DND-41 (cell line): ENCODE results near the gene BMAL2.

Experiments used
- ATAC-seq: fragments of 200-7000 bp; cut with Tn5 transposase; 3 replicates; pipeline ENCODE4 v1.9.1; 2021; ENCODE audit warnings: low read depth; ENCODE audit not compliant: insufficient read depth
- DNase-seq: peaks from one replicate; pipeline ENCODE4 v3.0.0-alpha.2; 2020
- H2AFZ ChIP-seq: 2 replicates; pipeline ENCODE4 v1.6.0; 2012; ENCODE audit warnings: low read depth, low read length
- H3K27ac ChIP-seq: 2 replicates; pipeline ENCODE4 v1.5.1; 2012; ENCODE audit warnings: low read length, inconsistent platforms
- H3K27me3 ChIP-seq: fragments of 200-600 bp; sonication (generic); 2 replicates; pipeline ENCODE4 v1.6.0; 2012; ENCODE audit warnings: low read length, mild to moderate bottlenecking, inconsistent platforms; ENCODE audit not compliant: insufficient read depth, poor library complexity
- H3K36me3 ChIP-seq: 2 replicates; pipeline ENCODE4 v1.5.1; 2012; ENCODE audit warnings: low read length, inconsistent platforms; ENCODE audit not compliant: insufficient read depth
- H3K4me1 ChIP-seq: 2 replicates; pipeline ENCODE4 v1.5.1; 2012; ENCODE audit warnings: mild to moderate bottlenecking, low read length; ENCODE audit not compliant: insufficient read depth
- H3K4me2 ChIP-seq: 2 replicates; pipeline ENCODE4 v1.6.0; 2012; ENCODE audit warnings: mild to moderate bottlenecking, moderate library complexity, low read length, inconsistent platforms; ENCODE audit not compliant: insufficient read depth
- H3K4me3 ChIP-seq, 2 experiments: fragments of 200-600 bp in 1 of 2; shearing (Covaris generic) in 1 of 2; 2 replicates each; pipeline ENCODE4 v1.5.1; 2012 to 2016; ENCODE audit warnings: inconsistent platforms in 2 of 2, low read length in 2 of 2, mild to moderate bottlenecking in 2 of 2, low read depth in 1 of 2, moderate library complexity in 1 of 2
- H3K79me2 ChIP-seq: 2 replicates; pipeline ENCODE4 v1.6.0; 2012; ENCODE audit warnings: low read length, inconsistent platforms; ENCODE audit not compliant: insufficient read depth
- H3K9ac ChIP-seq: 2 replicates; pipeline ENCODE4 v1.6.0; 2012; ENCODE audit warnings: low read depth, mild to moderate bottlenecking, inconsistent platforms, low read length, moderate library complexity
- H3K9me3 ChIP-seq: 2 replicates; pipeline ENCODE4 v1.5.1; 2012; ENCODE audit warnings: low read length, moderate library complexity, mild to moderate bottlenecking, inconsistent platforms; ENCODE audit not compliant: insufficient read depth, severe bottlenecking
- H4K20me1 ChIP-seq: 2 replicates; pipeline ENCODE4 v1.6.0; 2012; ENCODE audit warnings: low read length; ENCODE audit not compliant: insufficient read depth
- EZH2 ChIP-seq: IDR thresholded peaks from 3 replicates; pipeline ENCODE4 v1.6.1; 2012; ENCODE audit warnings: borderline replicate concordance, low read depth, mild to moderate bottlenecking, moderate library complexity, low read length, inconsistent platforms; ENCODE audit not compliant: severe bottlenecking
- TF ChIP-seq, protein P1 (sequence below): IDR thresholded peaks from 2 replicates; pipeline ENCODE4 v1.5.1; 2012; ENCODE audit warnings: borderline replicate concordance, low read length, moderate library complexity, mild to moderate bottlenecking; ENCODE audit not compliant: poor library complexity, severe bottlenecking; ENCODE audit errors: extremely low read depth

Gene BMAL2

DNA sequence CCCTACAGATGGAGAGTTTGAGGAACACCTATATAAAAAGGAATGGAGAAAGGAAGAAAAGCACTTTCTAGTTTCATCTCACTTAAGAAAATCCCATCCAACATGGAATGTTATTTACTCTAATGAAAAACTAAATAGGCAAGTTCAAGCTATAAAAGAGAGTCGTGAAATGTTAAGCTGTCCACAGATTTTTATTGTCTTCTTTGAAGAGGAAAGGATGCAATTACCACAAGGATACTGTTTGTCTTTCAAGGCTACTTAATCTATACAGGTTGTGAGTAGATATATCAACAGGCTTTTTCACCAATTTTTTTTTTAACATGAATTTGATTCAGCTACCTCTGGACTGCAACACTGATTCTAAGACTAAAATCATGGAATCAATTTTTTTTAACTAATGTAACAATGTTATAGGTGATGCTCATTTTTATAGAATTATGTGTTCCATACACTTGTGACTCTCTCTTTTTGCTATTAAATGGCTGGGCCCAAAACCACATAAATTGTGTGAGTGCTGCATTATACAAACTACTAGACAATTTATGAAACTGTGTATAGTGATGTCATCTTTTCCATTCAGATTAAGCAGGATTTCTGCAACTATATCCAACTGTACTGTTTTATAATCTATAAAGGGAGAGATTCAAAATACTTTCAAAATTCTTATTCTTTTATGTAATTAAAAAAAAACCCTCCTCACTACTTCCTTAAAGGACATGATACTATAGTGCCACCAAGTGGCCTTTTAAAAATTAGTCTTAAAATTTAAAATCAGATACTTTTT lies 26.8 kb upstream of the BMAL2 start:
- H3K4me1 ChIP-seq, result no peaks in the 10 kb centered on the region
- ATAC-seq (no peak), DNase-seq (no peak)
- peaks cover 14% of the 10 kb centered on the region; the same call in 1 of the 2 replicates for H3K36me3 ChIP-seq
- H3K4me2 ChIP-seq, result no peak overlapping the region
- H3K79me2 ChIP-seq, result no peaks in the 10 kb centered on the region
- no peak for TF ChIP-seq EZH2
- TF ChIP-seq, protein P1, sequence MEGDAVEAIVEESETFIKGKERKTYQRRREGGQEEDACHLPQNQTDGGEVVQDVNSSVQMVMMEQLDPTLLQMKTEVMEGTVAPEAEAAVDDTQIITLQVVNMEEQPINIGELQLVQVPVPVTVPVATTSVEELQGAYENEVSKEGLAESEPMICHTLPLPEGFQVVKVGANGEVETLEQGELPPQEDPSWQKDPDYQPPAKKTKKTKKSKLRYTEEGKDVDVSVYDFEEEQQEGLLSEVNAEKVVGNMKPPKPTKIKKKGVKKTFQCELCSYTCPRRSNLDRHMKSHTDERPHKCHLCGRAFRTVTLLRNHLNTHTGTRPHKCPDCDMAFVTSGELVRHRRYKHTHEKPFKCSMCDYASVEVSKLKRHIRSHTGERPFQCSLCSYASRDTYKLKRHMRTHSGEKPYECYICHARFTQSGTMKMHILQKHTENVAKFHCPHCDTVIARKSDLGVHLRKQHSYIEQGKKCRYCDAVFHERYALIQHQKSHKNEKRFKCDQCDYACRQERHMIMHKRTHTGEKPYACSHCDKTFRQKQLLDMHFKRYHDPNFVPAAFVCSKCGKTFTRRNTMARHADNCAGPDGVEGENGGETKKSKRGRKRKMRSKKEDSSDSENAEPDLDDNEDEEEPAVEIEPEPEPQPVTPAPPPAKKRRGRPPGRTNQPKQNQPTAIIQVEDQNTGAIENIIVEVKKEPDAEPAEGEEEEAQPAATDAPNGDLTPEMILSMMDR, result peak; percentile 49
- H2AFZ ChIP-seq, result no peak overlapping the region
- H3K27ac ChIP-seq, result no peak overlapping the region
- no peak overlapping the region for H3K4me3 ChIP-seq
- no peaks in the 10 kb centered on the region for H3K9me3 ChIP-seq
- no peaks in the 10 kb centered on the region for H4K20me1 ChIP-seq
- no peak overlapping the region for H3K9ac ChIP-seq
- H3K27me3 ChIP-seq, result no peaks in the 10 kb centered on the region

DNA sequence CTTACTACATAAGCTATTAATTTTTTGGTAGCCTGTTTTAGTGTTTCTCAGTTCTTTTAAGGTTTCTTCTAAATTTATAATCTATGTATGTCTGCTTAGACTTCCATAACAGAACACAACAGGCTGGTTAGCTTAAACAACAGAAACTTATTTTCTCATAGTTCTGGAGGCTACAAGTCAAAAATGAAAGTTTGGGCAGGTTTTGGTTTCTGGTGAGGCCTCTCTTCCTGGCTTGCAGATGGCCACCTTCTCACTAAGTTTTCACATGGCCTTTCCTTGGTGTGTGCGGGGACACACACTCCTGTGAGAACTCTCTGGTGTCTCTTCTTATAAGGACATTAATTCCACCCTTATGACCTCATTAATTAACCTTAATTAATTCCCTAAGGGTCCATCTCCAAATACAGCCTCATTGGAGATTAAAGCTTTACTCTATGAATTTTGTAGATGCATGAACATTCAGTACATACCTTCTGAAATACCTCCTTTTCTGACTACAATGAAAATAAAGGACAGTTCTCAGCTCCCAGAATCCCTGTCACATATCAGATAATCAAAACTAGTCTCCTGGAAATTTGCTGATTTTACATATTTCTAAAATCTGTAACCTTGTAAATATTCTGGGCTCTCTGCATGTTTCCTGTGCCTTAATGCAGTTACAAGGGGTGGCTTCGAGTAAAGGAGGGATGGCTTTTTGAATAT lies 23.2 kb upstream of the BMAL2 start:
- no peak for TF ChIP-seq EZH2
- TF ChIP-seq, protein P1, result no peak
- Histone ChIP-seq H3K4me2 (no peak overlapping the region), H2AFZ (no peak overlapping the region), H4K20me1 (no peaks in the 10 kb centered on the region), H3K27me3 (no peaks in the 10 kb centered on the region), H3K4me3 (no peak overlapping the region), H3K27ac (no peak overlapping the region), H3K9ac (no peak overlapping the region), H3K36me3 (peaks cover 9% of the 10 kb centered on the region; the same call in 1 of the 2 replicates), H3K9me3 (no peaks in the 10 kb centered on the region), H3K4me1 (no peaks in the 10 kb centered on the region), H3K79me2 (no peaks in the 10 kb centered on the region)
- DNase-seq (no peak), ATAC-seq (no peak)

GRCh38 chr12:27309995-27310315 lies 22.7 kb upstream of the BMAL2 start:
- H3K9me3 ChIP-seq, result no peaks in the 10 kb centered on the region
- no peaks in the 10 kb centered on the region for H3K79me2 ChIP-seq
- peaks cover 9% of the 10 kb centered on the region; the same call in 1 of the 2 replicates for H3K36me3 ChIP-seq
- ATAC-seq, result no peak
- no peak overlapping the region for H2AFZ ChIP-seq
- no peak overlapping the region for H3K9ac ChIP-seq
- H3K27me3 ChIP-seq, result no peaks in the 10 kb centered on the region
- H3K4me2 ChIP-seq, result no peak overlapping the region
- H3K4me3 ChIP-seq, result no peak overlapping the region
- DNase-seq, result no peak
- no peak for TF ChIP-seq EZH2
- TF ChIP-seq, protein P1, result no peak
- no peak overlapping the region for H3K27ac ChIP-seq
- no peaks in the 10 kb centered on the region for H4K20me1 ChIP-seq
- no peaks in the 10 kb centered on the region for H3K4me1 ChIP-seq
